Fibroblast of lung (primary cell): ENCODE data around the gene CNNM1. TPM values are rescaled to one million over a fixed set of nuclear protein-coding genes. Genes with fewer than 3 reads are reported as not detected.

Experiments
- DNase-seq, 2 donors: peaks; one replicate each; pipeline versions ENCODE4 v3.0.0 to v3.0.0-alpha.2; 2010; ENCODE audit warnings: low read depth in 2 of 2
- H2AFZ ChIP-seq: 2 replicates; pipeline ENCODE4 v1.5.1; 2012; ENCODE audit warnings: low read length, control low read depth, inconsistent platforms
- H3K27ac ChIP-seq: 2 replicates; pipeline ENCODE4 v1.5.1; 2011; ENCODE audit warnings: low read length, control low read depth; ENCODE audit not compliant: insufficient read depth
- H3K27me3 ChIP-seq: 2 replicates; pipeline ENCODE4 v1.5.1; 2011; ENCODE audit warnings: mild to moderate bottlenecking, low read length; ENCODE audit not compliant: control insufficient read depth, insufficient read depth
- H3K36me3 ChIP-seq: 2 replicates; pipeline ENCODE4 v1.5.1; 2011; ENCODE audit warnings: low read length; ENCODE audit not compliant: control insufficient read depth, insufficient read depth
- H3K4me1 ChIP-seq: 2 replicates; pipeline ENCODE4 v1.5.1; 2011; ENCODE audit warnings: low read length; ENCODE audit not compliant: control insufficient read depth, insufficient read depth; ENCODE audit errors: extremely low read depth
- H3K4me2 ChIP-seq: 2 replicates; pipeline ENCODE4 v1.5.1; 2011; ENCODE audit warnings: low read length, control low read depth; ENCODE audit not compliant: insufficient read depth; ENCODE audit errors: extremely low read depth
- H3K4me3 ChIP-seq, 4 experiments: fragments of 200-600 bp in 1 of 4; sonication (generic) in 1 of 4; replicated peaks in 1 of 4; 2 replicates each; pipeline ENCODE4 v1.5.1; 2011 to 2016; ENCODE audit warnings: low read length in 4 of 4, low read depth in 3 of 4, mild to moderate bottlenecking in 3 of 4, control low read depth in 2 of 4, inconsistent platforms in 1 of 4, mixed read lengths in 1 of 4; ENCODE audit not compliant: insufficient read depth in 1 of 4; ENCODE audit errors: control extremely low read depth in 1 of 4
- H3K79me2 ChIP-seq: 2 replicates; pipeline ENCODE4 v1.5.1; 2012; ENCODE audit warnings: mild to moderate bottlenecking, low read length, inconsistent platforms; ENCODE audit not compliant: control insufficient read depth, insufficient read depth
- H3K9ac ChIP-seq: 2 replicates; pipeline ENCODE4 v1.5.1; 2011; ENCODE audit warnings: mild to moderate bottlenecking, low read length, control low read depth; ENCODE audit not compliant: insufficient read depth
- H3K9me3 ChIP-seq: 2 replicates; pipeline ENCODE4 v1.5.1; 2012; ENCODE audit warnings: low read depth, low read length; ENCODE audit not compliant: control insufficient read depth, insufficient read depth
- H4K20me1 ChIP-seq: 2 replicates; pipeline ENCODE4 v1.5.1; 2011; ENCODE audit warnings: low read length; ENCODE audit not compliant: control insufficient read depth, insufficient read depth; ENCODE audit errors: extremely low read depth
- EZH2 ChIP-seq: IDR thresholded peaks from 2 replicates; pipeline ENCODE4 v1.5.1; 2012; ENCODE audit warnings: low read length, control low read depth, mild to moderate bottlenecking; ENCODE audit errors: missing control alignments
- polyA plus RNA-seq, 2 donors: library from polyadenylated mRNA; depleted of rRNA in 1 of 2; stranded (reverse) in 1 of 2; unstranded in 1 of 2; fragments of >200 nt; gene quantifications; 2 replicates each; pipeline ENCODE4 v1.2.1, GENCODE V29; 2011 to 2012; ENCODE audit warnings: missing spikeins in 1 of 2
- total RNA-seq: library from RNA; depleted of rRNA; stranded (reverse); fragments of >200 nt; gene quantifications from 2 replicates; pipeline ENCODE4 v1.2.1, GENCODE V29; 2014
- TF ChIP-seq, protein P1 (sequence below), 2 donors: IDR thresholded peaks in 1 of 2; conservative IDR thresholded peaks in 1 of 2; 1 replicate in 1 of 2; 2 replicates in 1 of 2; pipeline ENCODE4 v1.5.1; 2011 to 2012; ENCODE audit warnings: low read length in 2 of 2, control low read depth in 1 of 2, inconsistent platforms in 1 of 2, low read depth in 1 of 2, mild to moderate bottlenecking in 1 of 2

Gene CNNM1
- total and polyA plus RNA-seq, 2 donors (not counting 1 experiment from before 2014, with no cell fraction given) = 0.20 to 0.66 TPM

DNA sequence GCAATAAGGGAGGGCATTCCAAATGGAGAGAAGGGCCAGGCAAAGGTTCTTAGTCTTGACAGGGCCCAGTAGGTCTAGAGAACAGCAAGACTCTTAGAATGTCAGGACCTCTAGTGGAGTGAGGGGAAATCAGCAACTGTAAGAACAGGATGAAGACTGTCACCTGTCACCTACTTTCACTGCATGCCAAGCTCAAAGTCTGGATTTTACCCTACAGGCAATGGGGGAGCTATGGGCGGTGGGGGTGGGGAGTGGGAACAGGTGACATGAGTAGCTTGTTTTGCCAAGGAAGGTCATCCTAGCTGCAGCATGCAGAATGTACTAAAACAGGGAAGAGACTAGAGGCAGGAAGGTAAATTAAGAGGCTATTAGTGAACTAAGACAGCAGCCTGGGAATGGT is 82.9 kb downstream of the CNNM1 start:
- no peak overlapping the region for H3K4me2 ChIP-seq
- no peak overlapping the region for H3K27ac ChIP-seq
- TF ChIP-seq, protein P1, sequence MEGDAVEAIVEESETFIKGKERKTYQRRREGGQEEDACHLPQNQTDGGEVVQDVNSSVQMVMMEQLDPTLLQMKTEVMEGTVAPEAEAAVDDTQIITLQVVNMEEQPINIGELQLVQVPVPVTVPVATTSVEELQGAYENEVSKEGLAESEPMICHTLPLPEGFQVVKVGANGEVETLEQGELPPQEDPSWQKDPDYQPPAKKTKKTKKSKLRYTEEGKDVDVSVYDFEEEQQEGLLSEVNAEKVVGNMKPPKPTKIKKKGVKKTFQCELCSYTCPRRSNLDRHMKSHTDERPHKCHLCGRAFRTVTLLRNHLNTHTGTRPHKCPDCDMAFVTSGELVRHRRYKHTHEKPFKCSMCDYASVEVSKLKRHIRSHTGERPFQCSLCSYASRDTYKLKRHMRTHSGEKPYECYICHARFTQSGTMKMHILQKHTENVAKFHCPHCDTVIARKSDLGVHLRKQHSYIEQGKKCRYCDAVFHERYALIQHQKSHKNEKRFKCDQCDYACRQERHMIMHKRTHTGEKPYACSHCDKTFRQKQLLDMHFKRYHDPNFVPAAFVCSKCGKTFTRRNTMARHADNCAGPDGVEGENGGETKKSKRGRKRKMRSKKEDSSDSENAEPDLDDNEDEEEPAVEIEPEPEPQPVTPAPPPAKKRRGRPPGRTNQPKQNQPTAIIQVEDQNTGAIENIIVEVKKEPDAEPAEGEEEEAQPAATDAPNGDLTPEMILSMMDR (conservative IDR thresholded peaks at IDR 0.05 in 1 of 2, IDR thresholded peaks at IDR 0.05 in 1 of 2; ENCODE audit: low read depth in 1 of 2, low read length in 2 of 2) = no peak
- TF ChIP-seq EZH2 = no peak
- H4K20me1 ChIP-seq = no peaks in the 10 kb centered on the region
- no peaks in the 10 kb centered on the region for H3K9me3 ChIP-seq
- H3K27me3 ChIP-seq = no peaks in the 10 kb centered on the region
- H3K4me1 ChIP-seq = no peaks in the 10 kb centered on the region
- no peak overlapping the region for H3K4me3 ChIP-seq
- no peak overlapping the region for H2AFZ ChIP-seq
- no peak overlapping the region for H3K9ac ChIP-seq
- DNase-seq = no peak
- H3K79me2 ChIP-seq = no peaks in the 10 kb centered on the region
- H3K36me3 ChIP-seq = no peaks in the 10 kb centered on the region

DNA sequence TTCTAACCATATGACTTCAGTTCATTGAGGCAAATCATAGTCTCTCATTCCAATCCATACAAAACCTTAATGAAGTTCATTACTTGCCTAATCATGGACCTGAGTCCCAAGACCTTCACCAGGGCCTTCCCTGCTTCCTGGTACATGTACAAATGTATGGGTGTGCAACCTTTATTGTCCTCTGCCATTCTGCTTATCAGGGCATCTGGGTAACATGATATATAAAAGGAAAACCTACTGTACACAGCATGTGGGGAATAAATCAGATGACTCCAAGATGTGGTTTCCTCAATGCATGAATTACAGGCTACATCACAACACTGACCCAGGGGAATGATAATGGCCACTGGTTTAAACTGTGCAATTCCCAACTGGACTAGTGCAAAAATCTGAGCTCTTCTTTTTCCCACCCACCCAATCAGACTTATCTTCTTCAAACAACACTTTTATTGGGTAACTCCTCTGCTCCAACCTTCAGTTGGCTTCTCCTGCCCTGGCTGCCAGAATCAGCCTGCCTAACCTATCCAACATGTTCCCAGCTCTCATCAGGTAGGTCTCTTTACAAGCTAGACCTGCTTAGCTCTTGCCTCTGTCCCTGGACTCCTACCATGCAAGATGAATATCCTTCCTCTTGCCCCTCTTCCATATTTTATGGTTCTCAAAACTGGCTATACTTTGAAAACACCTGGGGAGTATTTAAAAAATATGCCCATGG is 89.9 kb downstream of the CNNM1 start:
- Histone ChIP-seq H2AFZ (no peak overlapping the region), H4K20me1 (no peaks in the 10 kb centered on the region), H3K9ac (no peak overlapping the region), H3K27me3 (no peaks in the 10 kb centered on the region), H3K4me3 (no peak overlapping the region), H3K9me3 (no peaks in the 10 kb centered on the region), H3K4me2 (no peak overlapping the region), H3K36me3 (no peaks in the 10 kb centered on the region), H3K27ac (no peak overlapping the region), H3K4me1 (no peaks in the 10 kb centered on the region), H3K79me2 (no peaks in the 10 kb centered on the region)
- TF ChIP-seq EZH2 = no peak
- TF ChIP-seq, protein P1 (conservative IDR thresholded peaks at IDR 0.05 in 1 of 2, IDR thresholded peaks at IDR 0.05 in 1 of 2; ENCODE audit: low read depth in 1 of 2, low read length in 2 of 2) = no peak
- DNase-seq = no peak

DNA sequence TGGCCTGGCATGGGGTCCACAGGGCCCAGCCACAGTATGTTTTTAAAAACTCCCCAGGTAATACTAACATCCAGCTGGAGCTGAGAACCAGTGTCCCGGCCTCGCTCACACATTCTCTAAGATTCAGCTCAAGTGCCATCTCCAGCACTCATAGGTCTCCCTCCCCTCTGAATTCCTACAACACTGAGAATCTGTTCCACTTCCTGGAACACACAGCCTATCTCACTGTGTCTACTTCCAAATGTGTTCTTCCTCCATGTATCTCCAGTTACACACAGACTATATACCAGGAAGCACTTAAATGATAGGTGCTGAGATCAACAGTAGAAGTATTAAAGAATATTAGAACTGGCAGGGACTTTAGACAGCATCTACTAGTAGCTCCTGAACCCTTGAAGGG is 90.5 kb downstream of the CNNM1 start:
- Histone ChIP-seq H2AFZ (no peak overlapping the region), H3K79me2 (no peaks in the 10 kb centered on the region), H3K27ac (no peak overlapping the region), H3K4me3 (no peak overlapping the region), H3K36me3 (no peaks in the 10 kb centered on the region), H3K4me2 (no peak overlapping the region), H3K27me3 (no peaks in the 10 kb centered on the region), H3K9ac (no peak overlapping the region), H3K9me3 (no peaks in the 10 kb centered on the region), H4K20me1 (no peaks in the 10 kb centered on the region), H3K4me1 (no peaks in the 10 kb centered on the region)
- no peak for DNase-seq
- TF ChIP-seq EZH2 = no peak
- TF ChIP-seq, protein P1 (conservative IDR thresholded peaks at IDR 0.05 in 1 of 2, IDR thresholded peaks at IDR 0.05 in 1 of 2; ENCODE audit: low read depth in 1 of 2, low read length in 2 of 2) = no peak
